Neural crest cell (in vitro differentiated cells): Measurements from ENCODE around the gene ACBD3. TPM values are rescaled to one million over a fixed set of nuclear protein-coding genes. Genes with fewer than 3 reads are reported as not detected.

ENCODE experiments used
- DNase-seq: peaks from one replicate; pipeline ENCODE4 v3.0.0; 2021; ENCODE audit warnings: low read depth, mixed read lengths, low spot score
- H3K27ac Mint-ChIP-seq: one replicate; pipeline ENCODE4 v1.8.0; 2021; ENCODE audit warnings: mild to moderate bottlenecking, mixed read lengths; ENCODE audit not compliant: unreplicated experiment
- H3K27me3 Mint-ChIP-seq: 2 replicates; pipeline ENCODE4 v1.8.0; 2021; ENCODE audit warnings: low read depth, mild to moderate bottlenecking, mixed read lengths
- H3K36me3 Mint-ChIP-seq: 2 replicates; pipeline ENCODE4 v1.8.0; 2021; ENCODE audit warnings: low read depth, mild to moderate bottlenecking, mixed read lengths
- H3K4me1 Mint-ChIP-seq: 2 replicates; pipeline ENCODE4 v1.8.0; 2021; ENCODE audit warnings: mixed read lengths
- H3K4me3 Mint-ChIP-seq: one replicate; pipeline ENCODE4 v1.8.0; 2021; ENCODE audit warnings: mild to moderate bottlenecking, mixed read lengths
- H3K9me3 Mint-ChIP-seq: 2 replicates; pipeline ENCODE4 v1.8.0; 2021; ENCODE audit warnings: mixed read lengths
- total RNA-seq: library from RNA; stranded (reverse); gene quantifications from 2 replicates; pipeline ENCODE4 v1.2.1, GENCODE V29; 2021
- TF ChIP-seq, protein P1 (sequence below): fragments of 200-600 bp; sonication (generic); conservative IDR thresholded peaks from 2 replicates; pipeline ENCODE4 v1.5.0; 2021; ENCODE audit warnings: antibody characterized with exemption, mild to moderate bottlenecking

ACBD3 gene
- total RNA-seq, 1 donor from 2014 or later, result 22.1 TPM

DNA sequence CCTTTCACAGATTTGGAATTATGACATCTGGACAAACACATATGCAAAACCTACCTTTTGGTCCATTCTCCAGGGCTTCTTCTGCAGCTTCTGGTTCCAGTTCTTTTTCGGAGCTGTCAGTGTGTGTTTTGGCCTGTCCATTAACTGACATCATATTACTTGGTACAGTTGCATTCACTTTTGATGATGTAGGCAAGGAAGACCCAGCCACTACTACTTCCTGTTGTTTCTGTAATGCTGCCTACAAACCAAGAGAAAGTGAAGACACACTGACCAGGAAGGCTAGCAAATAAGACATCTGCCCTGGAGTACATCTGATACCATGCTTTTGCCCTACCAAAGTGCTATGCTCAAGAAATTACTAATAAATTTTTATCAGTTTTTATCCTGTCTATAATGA, 31.9 kb downstream of the ACBD3 start:
- no peaks in the 10 kb centered on the region for H3K9me3 Mint-ChIP-seq
- TF ChIP-seq, protein P1, sequence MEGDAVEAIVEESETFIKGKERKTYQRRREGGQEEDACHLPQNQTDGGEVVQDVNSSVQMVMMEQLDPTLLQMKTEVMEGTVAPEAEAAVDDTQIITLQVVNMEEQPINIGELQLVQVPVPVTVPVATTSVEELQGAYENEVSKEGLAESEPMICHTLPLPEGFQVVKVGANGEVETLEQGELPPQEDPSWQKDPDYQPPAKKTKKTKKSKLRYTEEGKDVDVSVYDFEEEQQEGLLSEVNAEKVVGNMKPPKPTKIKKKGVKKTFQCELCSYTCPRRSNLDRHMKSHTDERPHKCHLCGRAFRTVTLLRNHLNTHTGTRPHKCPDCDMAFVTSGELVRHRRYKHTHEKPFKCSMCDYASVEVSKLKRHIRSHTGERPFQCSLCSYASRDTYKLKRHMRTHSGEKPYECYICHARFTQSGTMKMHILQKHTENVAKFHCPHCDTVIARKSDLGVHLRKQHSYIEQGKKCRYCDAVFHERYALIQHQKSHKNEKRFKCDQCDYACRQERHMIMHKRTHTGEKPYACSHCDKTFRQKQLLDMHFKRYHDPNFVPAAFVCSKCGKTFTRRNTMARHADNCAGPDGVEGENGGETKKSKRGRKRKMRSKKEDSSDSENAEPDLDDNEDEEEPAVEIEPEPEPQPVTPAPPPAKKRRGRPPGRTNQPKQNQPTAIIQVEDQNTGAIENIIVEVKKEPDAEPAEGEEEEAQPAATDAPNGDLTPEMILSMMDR, result no peak
- peaks cover 4% of the 10 kb centered on the region for H3K36me3 Mint-ChIP-seq
- DNase-seq, result no peak
- no peak overlapping the region for H3K4me3 Mint-ChIP-seq
- H3K27ac Mint-ChIP-seq, result no peak overlapping the region
- H3K27me3 Mint-ChIP-seq, result no peaks in the 10 kb centered on the region
- no peaks in the 10 kb centered on the region for H3K4me1 Mint-ChIP-seq

DNA sequence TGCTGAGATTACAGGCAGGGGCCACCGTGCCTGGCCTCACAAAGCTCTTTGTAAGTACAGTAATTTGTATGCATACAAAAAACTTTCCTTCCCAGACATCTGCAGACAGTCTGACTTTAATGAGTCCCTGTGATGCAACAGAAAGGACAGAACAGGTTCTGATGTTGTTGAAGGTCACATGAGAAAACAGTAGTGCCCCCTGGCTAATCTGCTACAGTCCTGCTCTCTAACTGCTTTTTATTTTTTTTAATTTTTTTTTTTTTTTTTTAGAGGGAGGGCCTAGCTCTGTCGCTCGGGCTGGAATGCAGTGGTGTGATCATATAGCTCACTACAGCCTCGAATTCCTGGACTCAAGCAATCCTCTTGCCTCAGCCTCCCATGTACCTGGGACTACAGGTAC, 36.7 kb downstream of the ACBD3 start:
- H3K4me1 Mint-ChIP-seq, result no peaks in the 10 kb centered on the region
- peaks cover 7% of the 10 kb centered on the region for H3K36me3 Mint-ChIP-seq
- no peak overlapping the region for H3K27ac Mint-ChIP-seq
- H3K9me3 Mint-ChIP-seq, result no peaks in the 10 kb centered on the region
- DNase-seq, result no peak
- TF ChIP-seq, protein P1, result no peak
- H3K27me3 Mint-ChIP-seq, result no peaks in the 10 kb centered on the region
- no peak overlapping the region for H3K4me3 Mint-ChIP-seq

DNA sequence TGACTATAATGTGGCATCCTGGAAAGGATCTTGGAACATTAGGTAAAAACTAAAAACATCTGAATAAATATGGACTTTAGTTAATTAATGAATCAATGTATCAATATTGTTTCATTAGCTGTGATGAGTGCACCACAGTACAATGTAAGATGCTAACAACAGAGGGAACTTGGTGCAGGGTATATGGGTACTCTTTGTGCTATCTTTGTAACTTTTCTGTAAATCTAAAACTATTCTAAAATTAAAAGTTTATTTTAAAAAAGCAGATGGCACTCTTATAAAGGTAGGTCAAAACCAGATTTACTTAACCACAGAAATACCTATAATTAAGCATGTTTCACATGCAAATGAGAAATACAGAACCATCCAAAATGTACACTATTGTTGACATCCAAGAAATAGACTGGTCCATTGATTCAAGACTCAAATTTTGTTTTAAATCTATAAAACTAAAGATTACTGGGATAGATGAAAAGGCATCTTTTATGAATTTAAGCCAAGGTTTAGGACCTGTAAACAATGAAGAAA, 38.4 kb downstream of the ACBD3 start:
- TF ChIP-seq, protein P1, result no peak
- Mint-ChIP-seq H3K9me3 (no peaks in the 10 kb centered on the region), H3K36me3 (peaks cover 12% of the 10 kb centered on the region)

DNA sequence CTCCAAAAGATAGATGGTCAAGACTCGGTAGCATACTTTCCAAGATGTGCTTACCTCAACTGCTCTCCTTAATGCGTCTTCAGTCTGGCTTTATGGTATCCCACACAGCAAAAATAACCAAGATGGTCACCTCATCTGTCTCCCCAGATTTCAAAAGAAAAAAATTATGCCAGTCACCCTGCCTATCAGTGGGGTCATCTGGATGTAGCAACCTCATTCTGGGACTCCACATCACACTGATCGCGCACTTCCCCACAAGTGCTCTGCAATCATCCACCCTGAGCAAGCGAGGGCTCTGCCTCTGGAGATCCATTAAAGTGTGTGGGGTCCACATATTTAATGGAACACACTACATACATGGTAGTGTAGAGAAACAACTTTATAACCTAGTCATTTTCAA, 42.5 kb downstream of the ACBD3 start:
- Mint-ChIP-seq H3K4me1 (no peaks in the 10 kb centered on the region), H3K27ac (no peak overlapping the region), H3K36me3 (peaks cover 12% of the 10 kb centered on the region), H3K27me3 (no peaks in the 10 kb centered on the region), H3K4me3 (no peak overlapping the region), H3K9me3 (no peaks in the 10 kb centered on the region)
- no peak for DNase-seq
- TF ChIP-seq, protein P1, result no peak

More for the DNA sequence above, 38.4 kb downstream of the ACBD3 start:
- Mint-ChIP-seq H3K4me3 (no peak overlapping the region), H3K4me1 (no peaks in the 10 kb centered on the region), H3K27ac (no peak overlapping the region), H3K27me3 (no peaks in the 10 kb centered on the region)
- no peak for DNase-seq

DNA sequence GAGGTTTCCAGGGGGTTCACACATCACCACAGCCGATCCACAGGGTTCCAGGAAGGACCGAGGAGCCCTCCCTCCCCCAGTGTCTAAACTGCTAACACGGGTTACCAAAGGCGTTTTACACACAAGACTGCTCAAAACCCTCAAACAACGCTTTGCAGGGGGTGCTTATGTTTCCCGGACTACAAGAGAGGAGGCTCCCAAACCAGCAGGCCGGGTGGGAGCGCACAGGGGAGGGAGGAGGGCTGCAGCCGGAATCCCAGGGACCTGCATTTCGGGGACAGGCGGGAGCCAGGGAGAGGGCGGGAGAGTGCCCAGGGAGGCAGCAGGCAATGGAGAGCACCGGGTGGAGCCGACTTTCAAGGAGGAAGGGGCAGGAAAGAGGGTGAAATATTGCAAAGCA, 50.8 kb downstream of the ACBD3 start:
- H3K36me3 Mint-ChIP-seq, result no peaks in the 10 kb centered on the region
- no peaks in the 10 kb centered on the region for H3K4me1 Mint-ChIP-seq
- no peak overlapping the region for H3K4me3 Mint-ChIP-seq
- no peak overlapping the region for H3K27ac Mint-ChIP-seq
- no peak for DNase-seq
- H3K27me3 Mint-ChIP-seq, result peaks cover 3% of the 10 kb centered on the region
- TF ChIP-seq, protein P1, result no peak
- H3K9me3 Mint-ChIP-seq, result peaks cover under 1% of the 10 kb centered on the region
